Activated T-helper 2 cell treated with anti-CD3 and anti-CD28 coated beads, Interferon-gamma antibody, Interleukin-2, Interleukin-4, amounts not matched to agents 10 μg/mL and 5 μg/mL and 100 μg/mL, durations not matched to agents 14 hours and 24 hours and 36 hours (primary cell): Measurements from ENCODE around the gene NFATC2IP. TPM values are rescaled to one million over a fixed set of nuclear protein-coding genes. Genes with fewer than 3 reads are reported as not detected.
A peak's percentile ranks its signal among the peaks of the same experiment; 100 is the strongest.

ENCODE experiments used
- DNase-seq: peaks from one replicate; pipeline ENCODE4 v3.0.0; 2021; ENCODE audit warnings: low spot score
- H3K27ac Mint-ChIP-seq: one replicate; pipeline ENCODE4 v1.8.0; 2021; ENCODE audit warnings: mixed read lengths
- H3K27me3 Mint-ChIP-seq: one replicate; pipeline ENCODE4 v1.8.0; 2021; ENCODE audit warnings: low read depth, mixed read lengths
- H3K36me3 Mint-ChIP-seq: one replicate; pipeline ENCODE4 v1.8.0; 2021; ENCODE audit warnings: low read depth, mixed read lengths
- H3K4me1 Mint-ChIP-seq: one replicate; pipeline ENCODE4 v1.8.0; 2021; ENCODE audit warnings: low read depth, mixed read lengths
- H3K4me3 Mint-ChIP-seq: one replicate; pipeline ENCODE4 v1.8.0; 2021; ENCODE audit warnings: low read depth, mild to moderate bottlenecking, moderate library complexity, mixed read lengths
- H3K9me3 Mint-ChIP-seq: one replicate; pipeline ENCODE4 v1.8.0; 2021; ENCODE audit warnings: mixed read lengths
- intact Hi-C: fragments of 100-400 bp; cut with micrococcal nuclease; formaldehyde crosslinking; loops from one replicate; pipeline ENCODE4 v1.15.1; 2023
- total RNA-seq: library from RNA; stranded (reverse); gene quantifications from 2 replicates; pipeline ENCODE4 v1.2.3, GENCODE V29; 2022

NFATC2IP gene
- total RNA-seq, 1 donor from 2014 or later = 106 TPM

- Mint-ChIP-seq H3K4me1 (peaks cover 40% of the 10 kb centered on the region), H3K27ac (peak overlapping the region; percentile 62), H3K9me3 (no peaks in the 10 kb centered on the region), H3K4me3 (no peak overlapping the region), H3K27me3 (no peaks in the 10 kb centered on the region), H3K36me3 (no peaks in the 10 kb centered on the region)
- intact Hi-C loops = no loop called here
- no peak for DNase-seq
These were observed 63.9 kb downstream of the NFATC2IP start for GRCh38 chr16:29014561-29015069.

Other genes with a start within 250 kb of the NFATC2IP start
- gene EIF3C, start 239.5 kb upstream of the NFATC2IP start, total RNA-seq = 1,010 and 1,059 TPM in 2 replicates
- 3.1 and 4.0 TPM in 2 replicates for gene NPIPB9, start 199.2 kb upstream of the NFATC2IP start, total RNA-seq
- 304 and 307 TPM in 2 replicates for gene ATXN2L, start 127.9 kb upstream of the NFATC2IP start, total RNA-seq
- gene TUFM, start 104.6 kb upstream of the NFATC2IP start, total RNA-seq = 202 and 217 TPM in 2 replicates
- 46.0 and 57.5 TPM in 2 replicates for gene SH2B1, start 87.1 kb upstream of the NFATC2IP start, total RNA-seq
- 1.8 and 3.1 TPM in 2 replicates for gene ATP2A1, start 72.4 kb upstream of the NFATC2IP start, total RNA-seq
- 20.6 and 24.2 TPM in 2 replicates for gene RABEP2, start 25.7 kb upstream of the NFATC2IP start, total RNA-seq
- gene CD19, start 19.0 kb upstream of the NFATC2IP start, total RNA-seq = 0.18 and 0.23 TPM in 2 replicates
- gene SPNS1, start 23.8 kb downstream of the NFATC2IP start, total RNA-seq = 22.0 and 25.8 TPM in 2 replicates
- gene LAT, start 34.1 kb downstream of the NFATC2IP start, total RNA-seq = 273 and 294 TPM in 2 replicates